CD4-positive, alpha-beta T cell treated with Interleukin-6 at 100 ng/mL for 8 hours (primary cell): Measurements from ENCODE around the gene OR6B1.
"Not testable (repeated sequence)": the region's sequence is repeated elsewhere in the genome, so short reads cannot be mapped to it uniquely, and the experiment has no call there.

Experiments used
- DNase-seq: peaks from one replicate; pipeline ENCODE4 v3.0.0-alpha.2; 2020; ENCODE audit warnings: mixed read lengths, low spot score

OR6B1 gene

DNA sequence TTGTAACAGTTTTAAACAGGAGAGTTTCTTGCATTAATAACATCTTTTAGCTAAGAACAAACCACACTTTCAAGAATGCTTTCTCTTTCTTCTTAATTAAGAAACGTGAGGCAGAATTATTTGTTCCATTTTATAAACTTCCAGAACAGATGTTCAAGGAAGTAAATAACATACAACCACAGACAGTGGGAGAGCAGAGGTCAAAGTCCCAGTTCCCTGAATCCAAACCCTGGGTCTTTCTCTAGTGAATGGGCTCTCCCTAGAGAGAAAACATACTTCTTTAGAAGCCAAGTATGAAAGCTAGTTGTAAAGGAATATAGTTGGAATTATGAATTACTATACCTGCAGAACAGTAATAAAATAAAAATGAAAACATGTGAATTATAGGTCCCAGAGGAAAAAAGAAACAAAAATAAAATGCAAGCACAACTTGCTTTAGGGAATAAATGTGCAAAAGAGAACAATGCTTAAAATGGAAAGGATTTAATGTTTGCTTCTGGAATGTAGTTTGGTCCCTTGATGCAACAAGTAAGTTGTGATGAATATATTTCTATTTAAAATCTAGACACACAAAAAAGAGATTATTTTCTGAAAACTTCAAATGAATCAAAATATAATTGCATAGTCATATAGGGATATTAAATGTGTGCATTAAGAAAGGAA lies 6.0 kb downstream of the OR6B1 start:
- DNase-seq = no peak

DNA sequence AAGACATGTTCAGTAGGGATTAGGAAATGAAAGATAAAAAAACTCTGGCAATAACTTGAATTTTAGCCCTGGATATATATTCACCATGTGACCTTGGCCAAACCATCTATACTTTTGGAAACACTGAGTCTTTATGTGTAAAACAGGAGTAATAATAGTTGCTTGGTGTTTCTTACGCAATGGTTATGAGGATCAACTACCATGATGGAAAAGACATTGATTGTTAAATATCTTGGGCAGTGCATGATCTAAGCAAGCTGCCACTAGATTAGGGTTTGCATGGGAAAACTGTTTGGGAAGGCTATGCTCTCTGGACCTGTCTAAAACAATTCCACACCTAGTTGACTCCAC lies 6.5 kb downstream of the OR6B1 start:
- DNase-seq = no peak

- DNase-seq = no peak
Observed at GRCh38 chr7:144009361-144009760, 9.2 kb downstream of the OR6B1 start.

DNA sequence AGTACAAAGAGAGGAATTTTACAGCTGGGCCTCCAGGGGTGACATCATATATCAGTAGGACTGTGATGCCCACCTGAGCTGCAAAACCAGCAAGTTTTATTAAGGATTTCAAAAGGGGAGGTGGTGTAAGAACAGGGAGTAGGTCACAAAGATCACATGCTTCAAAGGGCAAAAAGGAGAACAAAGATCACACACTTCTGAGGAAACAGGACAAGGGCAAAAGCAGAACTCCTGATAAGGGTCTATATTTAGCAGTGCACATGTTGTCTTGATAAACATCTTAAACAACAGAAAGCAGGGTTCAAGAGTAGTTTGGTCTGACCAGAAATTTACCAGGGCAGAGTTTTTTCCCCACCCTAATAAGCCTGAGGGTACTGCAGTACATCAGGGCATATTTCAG lies 9.9 kb downstream of the OR6B1 start:
- not testable (repeated sequence) for DNase-seq

DNA sequence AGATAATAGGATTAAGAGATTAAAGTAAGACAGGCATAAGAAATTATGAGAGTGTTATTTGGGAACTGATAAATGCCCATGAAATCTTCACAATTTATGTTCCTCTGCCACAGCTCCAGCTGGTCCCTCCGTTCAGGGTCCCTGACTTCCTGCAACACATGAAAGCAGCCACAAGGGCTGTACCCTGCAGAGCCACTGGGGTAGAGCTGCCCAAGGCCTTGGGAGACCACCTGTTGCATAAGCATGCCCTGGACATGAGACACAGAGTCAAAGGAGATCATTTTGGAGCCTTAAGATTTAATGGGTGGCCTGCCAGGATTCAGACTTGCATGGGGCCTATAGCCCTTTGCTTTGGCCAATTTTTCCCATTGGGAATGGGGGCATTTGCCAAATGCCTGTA lies 10.7 kb downstream of the OR6B1 start:
- not testable (repeated sequence) for DNase-seq

DNA sequence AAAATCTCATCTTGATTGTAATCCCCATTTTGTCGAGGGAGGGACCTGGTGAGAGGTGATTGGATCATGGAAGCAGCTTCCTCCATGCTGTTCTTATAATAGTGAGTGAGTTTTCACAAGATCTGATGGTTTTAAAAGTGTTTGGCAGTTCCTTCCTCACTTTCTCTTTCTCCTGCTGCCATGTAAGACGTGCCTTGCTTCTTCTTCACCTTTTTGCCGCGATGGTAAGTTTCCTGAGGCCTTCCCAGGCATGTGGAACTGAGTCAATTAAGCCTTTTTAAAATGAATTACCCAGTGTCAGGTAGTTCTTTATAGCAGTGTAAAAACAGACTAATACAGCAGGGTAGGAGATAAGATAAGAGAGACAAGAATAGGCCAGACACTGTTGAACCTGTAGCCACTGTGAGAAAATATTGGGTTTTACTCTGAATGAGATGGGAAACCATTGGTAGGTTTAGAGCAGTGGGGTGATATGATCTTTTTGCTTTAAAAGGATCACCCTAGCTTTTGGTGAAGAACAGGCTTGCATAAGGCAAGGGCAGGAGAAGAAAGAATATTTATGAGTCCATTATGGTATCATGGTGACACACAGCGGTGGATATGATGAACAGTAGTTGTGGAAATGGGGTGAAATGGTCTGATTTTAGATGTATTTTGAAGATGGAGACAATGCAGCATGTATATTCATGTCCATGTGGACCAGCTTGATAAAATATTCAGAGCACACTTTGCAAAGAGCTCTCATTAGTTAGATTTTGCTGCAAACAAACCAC lies 11.5 kb downstream of the OR6B1 start:
- DNase-seq = no peak

DNA sequence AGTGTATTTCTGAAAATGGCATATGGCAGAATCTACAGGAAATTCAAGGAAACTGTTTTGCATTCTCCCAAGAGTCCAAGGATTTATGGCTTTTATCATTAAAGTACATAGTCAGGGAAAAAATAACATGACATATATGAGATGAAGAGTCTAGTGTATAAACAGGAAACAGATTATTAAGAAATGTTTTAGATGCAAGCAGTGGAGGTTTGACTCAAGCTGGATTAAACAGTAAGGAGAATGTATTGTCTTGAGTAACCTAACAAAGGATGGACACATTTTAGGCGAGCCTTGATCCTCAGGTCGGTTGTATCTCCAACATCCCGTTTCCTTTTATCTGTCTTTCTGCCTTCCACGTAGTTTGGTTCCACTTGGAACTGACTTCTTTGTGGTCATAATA lies 17.9 kb downstream of the OR6B1 start:
- DNase-seq = no peak

GRCh38 chr7:144019457-144019856 lies 19.3 kb downstream of the OR6B1 start:
- no peak for DNase-seq

- no peak for DNase-seq
Observed at GRCh38 chr7:144020340-144020739, 20.2 kb downstream of the OR6B1 start.

- DNase-seq = no peak
Observed at GRCh38 chr7:144022169-144022568, 22.0 kb downstream of the OR6B1 start.

DNA sequence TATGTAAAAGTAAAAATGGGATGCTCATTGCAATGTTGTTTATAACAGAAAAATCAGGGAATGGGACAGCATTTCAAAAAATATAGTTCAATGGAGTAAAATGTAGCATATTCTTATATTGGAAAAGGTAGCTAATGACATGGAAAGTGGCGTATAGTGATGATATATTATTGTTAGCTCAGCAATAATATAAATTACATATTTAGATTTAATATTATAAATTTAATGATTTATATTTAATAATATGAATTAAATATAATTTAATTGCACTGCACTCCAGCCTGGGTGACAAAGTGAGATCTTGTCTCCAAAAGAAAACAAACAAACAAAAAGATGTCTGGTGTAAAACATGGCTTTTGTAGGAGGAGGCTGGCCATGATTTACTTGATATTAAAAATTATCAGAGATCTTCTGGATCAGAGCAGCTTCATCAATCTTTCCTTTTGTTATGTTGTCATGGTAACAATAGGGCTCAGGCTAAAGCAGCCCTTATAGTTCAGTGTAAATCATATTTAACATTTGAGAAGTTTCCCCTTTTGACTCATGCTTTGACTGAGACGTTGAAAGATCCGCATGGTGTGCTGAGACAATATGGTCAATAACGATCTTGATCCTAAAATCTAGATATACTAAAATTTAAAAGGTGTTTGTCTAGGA lies 23.2 kb downstream of the OR6B1 start:
- no peak for DNase-seq

DNA sequence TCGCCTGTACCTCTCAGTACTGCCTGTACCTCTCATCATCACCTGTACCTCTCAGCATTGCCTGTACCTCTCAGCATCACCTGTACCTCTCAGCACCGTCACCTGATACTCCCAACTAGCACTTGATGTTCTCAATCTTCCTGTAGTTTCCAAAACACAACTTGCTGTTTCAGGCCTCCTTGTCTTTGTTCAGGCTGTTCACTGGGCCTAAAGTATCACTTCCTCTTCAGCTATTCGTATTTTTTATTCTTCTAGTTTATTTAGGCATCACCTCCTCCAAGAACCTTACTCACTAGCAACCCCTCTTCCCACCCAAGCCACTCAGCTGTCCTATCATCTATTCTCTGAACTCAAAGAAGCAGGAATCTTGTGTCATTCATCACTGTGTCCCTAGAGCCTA lies 24.1 kb downstream of the OR6B1 start:
- no peak for DNase-seq

GRCh38 chr7:144026203-144026883 lies 26.2 kb downstream of the OR6B1 start:
- no peak for DNase-seq

- no peak for DNase-seq
Observed at GRCh38 chr7:144027070-144027469, 26.9 kb downstream of the OR6B1 start.

DNA sequence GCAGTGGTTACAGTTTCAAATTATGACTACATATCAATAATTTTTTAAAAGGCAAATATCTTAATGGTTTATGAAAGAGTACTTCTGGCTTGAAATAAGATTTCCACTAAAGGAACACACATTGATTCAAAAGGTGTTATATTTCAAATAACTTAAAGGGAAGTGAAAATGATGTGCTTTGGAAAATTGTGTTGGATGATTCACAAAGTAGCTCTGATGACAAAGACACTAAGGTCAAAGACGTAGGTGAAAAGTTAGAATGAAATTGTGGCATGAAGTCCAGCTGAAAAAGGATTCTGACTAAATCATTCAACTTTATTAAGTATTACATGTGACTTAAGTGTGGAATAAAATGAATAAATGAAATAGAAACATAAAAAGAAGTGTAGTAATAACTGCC lies 27.9 kb downstream of the OR6B1 start:
- DNase-seq = no peak

GRCh38 chr7:144028547-144028946 lies 28.4 kb downstream of the OR6B1 start:
- no peak for DNase-seq

- no peak for DNase-seq
Observed at GRCh38 chr7:144032516-144032915, 32.4 kb downstream of the OR6B1 start.

GRCh38 chr7:144032985-144033709 lies 33.0 kb downstream of the OR6B1 start:
- DNase-seq = no peak

GRCh38 chr7:144035385-144035784 lies 35.3 kb downstream of the OR6B1 start:
- no peak for DNase-seq

DNA sequence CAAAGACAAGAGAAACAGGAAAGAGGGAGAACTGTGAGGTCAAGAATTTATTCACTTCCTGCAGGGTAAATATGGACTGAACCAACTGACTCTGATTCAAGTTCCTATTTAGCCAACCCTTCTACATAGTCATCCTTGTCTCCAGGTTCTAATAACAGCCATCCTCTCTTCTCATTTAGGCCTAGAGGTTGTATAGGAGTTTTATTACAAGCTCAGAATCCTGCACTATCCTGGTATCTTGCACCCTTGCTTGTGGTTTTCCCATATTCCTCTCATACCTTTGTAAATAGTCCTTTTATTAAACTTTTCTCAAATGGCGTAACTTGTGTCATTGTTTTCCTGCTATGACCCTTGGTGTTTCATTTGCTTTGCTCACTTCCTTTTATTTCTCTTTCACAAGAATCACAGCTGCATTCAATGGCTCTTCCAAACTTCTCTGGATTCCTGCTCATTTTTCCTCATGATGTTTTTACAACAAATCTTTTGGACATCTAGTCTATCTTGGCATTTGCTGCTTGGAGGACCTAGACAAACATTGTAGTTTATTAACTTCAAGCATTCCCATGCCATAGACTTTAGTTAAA lies 36.3 kb downstream of the OR6B1 start:
- DNase-seq = no peak

DNA sequence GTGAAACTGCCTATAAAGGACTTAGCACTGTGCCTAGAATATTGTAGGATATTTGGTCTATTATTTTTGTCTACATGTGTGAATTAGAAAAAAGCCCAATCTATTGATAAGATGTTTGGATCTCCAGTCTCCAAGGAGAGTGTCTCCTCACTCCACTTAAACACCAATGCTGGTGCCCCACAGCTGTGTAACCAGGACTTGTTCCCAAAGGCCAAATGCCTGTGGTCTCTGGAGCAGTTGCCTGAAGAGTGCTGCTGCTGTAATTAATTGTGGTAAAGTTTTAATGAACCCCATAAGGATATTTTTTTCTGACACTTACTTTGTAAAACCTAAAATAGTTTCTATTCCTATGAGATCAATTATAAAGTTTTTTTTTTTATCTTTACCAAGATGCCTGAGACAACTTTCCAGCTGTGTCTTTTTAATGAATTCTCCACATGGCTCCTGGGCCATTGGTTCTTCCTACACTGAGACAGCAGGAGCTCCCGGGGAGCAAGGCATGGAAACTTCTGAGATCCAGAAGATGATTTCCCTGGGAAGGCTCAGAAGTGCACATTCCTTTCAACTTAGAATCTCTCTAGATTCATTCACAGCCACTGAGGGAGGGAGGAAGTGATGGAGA lies 37.4 kb downstream of the OR6B1 start:
- no peak for DNase-seq
